Fibroblast of pulmonary artery (primary cell): Measurements from ENCODE around the gene LTA4H.

ENCODE experiments used
- DNase-seq: peaks from one replicate; pipeline ENCODE4 v3.0.0-alpha.2; 2010; ENCODE audit warnings: low read depth
- H3K4me3 ChIP-seq: replicated peaks from 2 replicates; pipeline ENCODE4 v1.5.1; 2011; ENCODE audit warnings: low read depth, mild to moderate bottlenecking, control low read depth, low read length, moderate library complexity
- TF ChIP-seq, protein P1 (sequence below): IDR thresholded peaks from 2 replicates; pipeline ENCODE4 v1.5.1; 2011; ENCODE audit warnings: mild to moderate bottlenecking, control low read depth, low read length, inconsistent platforms; ENCODE audit errors: missing control alignments

Gene LTA4H

DNA sequence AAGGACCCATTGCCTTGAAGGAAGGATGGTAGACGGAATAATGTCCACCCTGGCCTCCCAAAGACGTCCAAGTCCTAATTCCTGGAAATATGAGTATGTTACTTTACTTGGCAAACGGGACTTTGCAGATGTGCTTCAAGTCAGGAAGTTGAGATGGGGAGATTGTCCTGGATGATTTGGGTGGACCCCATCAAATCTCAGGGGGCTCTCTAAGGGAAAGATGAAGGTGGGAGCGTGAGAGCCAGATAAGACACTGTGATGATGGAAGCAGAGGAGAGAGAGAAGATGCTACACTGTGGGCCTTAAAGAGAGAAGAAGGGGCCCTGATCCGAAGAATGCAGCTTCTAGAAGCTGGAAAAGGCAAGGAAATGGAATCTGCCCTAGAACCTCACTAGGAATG lies 29.6 kb upstream of the LTA4H start:
- TF ChIP-seq, protein P1, sequence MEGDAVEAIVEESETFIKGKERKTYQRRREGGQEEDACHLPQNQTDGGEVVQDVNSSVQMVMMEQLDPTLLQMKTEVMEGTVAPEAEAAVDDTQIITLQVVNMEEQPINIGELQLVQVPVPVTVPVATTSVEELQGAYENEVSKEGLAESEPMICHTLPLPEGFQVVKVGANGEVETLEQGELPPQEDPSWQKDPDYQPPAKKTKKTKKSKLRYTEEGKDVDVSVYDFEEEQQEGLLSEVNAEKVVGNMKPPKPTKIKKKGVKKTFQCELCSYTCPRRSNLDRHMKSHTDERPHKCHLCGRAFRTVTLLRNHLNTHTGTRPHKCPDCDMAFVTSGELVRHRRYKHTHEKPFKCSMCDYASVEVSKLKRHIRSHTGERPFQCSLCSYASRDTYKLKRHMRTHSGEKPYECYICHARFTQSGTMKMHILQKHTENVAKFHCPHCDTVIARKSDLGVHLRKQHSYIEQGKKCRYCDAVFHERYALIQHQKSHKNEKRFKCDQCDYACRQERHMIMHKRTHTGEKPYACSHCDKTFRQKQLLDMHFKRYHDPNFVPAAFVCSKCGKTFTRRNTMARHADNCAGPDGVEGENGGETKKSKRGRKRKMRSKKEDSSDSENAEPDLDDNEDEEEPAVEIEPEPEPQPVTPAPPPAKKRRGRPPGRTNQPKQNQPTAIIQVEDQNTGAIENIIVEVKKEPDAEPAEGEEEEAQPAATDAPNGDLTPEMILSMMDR: no peak
- H3K4me3 ChIP-seq: no peak overlapping the region
- DNase-seq: no peak

DNA sequence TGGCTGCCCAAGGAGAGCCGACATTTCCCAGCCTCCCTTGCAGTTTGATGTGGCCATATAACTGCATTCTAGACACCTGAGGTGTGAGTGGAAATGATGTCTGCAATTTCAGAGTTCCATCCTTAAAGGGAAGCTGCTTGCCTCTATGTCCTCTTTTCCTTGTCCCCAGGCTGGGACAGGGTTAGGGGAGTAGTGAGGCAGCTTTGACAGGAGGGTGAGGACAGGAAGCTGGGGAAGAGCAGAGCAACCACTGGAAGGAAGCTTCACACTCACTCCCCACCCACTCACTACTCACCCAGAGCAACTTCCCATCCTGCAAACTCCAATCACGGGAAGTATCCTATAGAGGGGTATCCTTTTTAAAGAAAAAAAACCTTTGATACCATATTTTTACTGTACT lies 28.9 kb upstream of the LTA4H start:
- no peak for DNase-seq
- TF ChIP-seq, protein P1: no peak
- no peak overlapping the region for H3K4me3 ChIP-seq

DNA sequence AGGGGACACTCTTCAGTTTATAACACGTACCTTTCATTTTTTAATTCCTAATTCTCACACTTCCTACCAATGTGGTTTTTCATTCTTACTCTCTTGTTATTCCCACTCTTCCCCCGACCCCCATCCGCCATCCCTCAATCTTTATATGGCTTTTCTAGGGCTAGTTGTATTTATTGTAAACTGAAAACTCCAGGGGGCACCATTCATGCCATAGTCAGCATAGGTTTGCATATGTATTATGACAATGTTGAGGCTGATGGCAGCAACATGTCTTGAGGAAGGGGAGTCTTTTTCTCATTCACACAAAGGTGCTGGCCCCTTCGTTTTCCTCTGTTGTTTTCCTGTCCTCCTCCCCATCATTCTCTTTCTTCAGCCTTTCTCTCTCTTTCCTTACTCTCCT lies 27.7 kb upstream of the LTA4H start:
- DNase-seq: peak; percentile 66
- TF ChIP-seq, protein P1: peak; percentile 37
- no peak overlapping the region for H3K4me3 ChIP-seq

DNA sequence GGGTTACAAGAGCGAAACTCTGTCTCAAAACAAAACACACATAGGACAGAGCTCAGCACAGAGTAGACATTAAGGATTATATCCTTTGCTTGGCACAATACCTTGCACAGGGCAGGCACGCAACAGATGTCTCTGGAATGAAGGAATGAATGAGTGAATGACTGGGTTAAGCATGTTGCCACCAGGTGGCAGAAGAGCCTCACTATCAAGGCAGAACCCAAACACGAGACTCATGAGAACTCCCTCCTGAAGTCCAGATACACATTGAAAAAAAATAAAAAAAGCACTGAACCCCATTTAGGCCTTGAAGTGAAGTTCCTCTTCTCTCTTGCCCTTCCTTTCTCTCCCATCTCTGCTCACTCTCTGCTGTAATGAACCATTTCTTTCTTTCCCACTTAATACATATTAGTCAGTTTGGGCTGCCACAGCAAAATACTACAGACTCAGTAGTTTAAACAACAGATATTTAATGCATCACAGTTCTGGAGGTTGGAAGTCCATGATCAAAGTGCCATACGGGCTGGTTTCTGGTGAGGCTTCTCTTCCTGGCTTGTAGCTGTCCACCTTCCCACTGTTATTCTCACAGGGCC lies 26.6 kb upstream of the LTA4H start:
- TF ChIP-seq, protein P1: peak; percentile 85
- DNase-seq: peak; percentile 93
- no peak overlapping the region for H3K4me3 ChIP-seq

DNA sequence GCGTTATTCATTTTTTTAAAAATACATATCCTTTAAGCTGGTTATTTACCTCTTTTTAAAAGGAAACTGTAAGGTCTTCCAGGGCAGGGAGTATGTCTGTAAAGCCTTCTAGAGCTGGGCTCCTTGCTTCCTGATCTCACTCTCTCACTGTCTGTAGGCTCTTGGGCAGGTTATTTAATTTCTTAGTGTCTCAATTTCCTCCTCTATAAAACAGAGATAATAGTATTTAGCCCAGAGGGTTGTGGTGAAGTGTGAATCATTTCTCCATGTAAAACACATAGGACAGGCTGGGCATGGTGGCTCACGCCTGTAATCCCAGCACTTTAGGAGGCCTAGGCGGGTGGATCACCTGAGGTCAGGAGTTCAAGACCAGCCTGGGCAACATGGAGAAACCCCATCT lies 25.9 kb upstream of the LTA4H start:
- no peak for DNase-seq
- TF ChIP-seq, protein P1: no peak
- no peak overlapping the region for H3K4me3 ChIP-seq

DNA sequence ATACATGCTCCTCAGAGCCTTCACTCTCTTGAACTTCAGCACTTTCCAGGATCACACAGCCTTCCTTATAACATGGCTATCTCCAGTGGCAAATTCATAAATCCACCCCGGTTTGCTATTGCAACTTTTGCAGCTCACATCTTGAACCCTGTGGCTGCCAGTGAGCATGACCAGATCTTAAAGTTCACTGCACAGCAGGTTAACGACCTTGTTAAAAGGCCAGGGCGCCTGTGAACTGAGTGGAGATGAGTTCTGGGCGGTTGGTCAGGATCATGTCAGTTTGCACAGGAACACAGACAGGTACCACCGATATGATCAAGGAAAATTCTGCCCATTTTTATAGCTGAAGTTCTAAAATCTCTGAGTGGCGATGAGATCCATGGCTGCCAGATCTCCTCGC lies 24.7 kb upstream of the LTA4H start:
- no peak for DNase-seq
- TF ChIP-seq, protein P1: no peak
- no peak overlapping the region for H3K4me3 ChIP-seq

DNA sequence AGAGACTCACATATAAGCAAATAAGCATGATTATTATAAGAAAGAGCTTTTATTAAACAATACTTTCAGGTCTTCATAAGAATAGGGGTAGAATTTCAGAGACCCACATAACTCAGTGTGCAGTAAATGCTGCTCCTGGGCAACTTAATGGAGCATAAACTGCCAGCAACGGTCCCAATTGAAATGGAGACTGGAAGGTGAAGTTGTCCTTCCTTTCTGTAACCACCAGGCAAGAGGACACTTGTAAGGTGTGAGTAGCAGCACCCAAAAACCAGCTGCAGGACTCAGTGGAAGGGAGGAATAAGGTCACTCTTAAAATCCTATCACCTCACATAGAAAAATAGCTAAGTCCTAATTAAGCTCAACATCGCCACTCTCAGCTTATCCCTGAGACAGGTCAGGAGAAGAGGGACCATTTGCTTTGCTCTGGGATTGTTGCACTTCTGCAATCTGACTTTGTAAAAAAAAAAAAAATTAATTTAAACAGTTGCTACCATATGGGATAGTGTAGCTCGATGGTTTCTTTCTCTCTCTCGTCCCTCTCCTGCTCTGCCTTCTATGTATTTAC lies 22.7 kb upstream of the LTA4H start:
- no peak for DNase-seq
- TF ChIP-seq, protein P1: no peak
- H3K4me3 ChIP-seq: no peak overlapping the region
